UCSD-AML1 (cell line): ENCODE measurements around the gene PRPF6.
"Not testable (repeated sequence)": the region's sequence is repeated elsewhere in the genome, so short reads cannot be mapped to it uniquely, and the experiment has no call there.

ENCODE experiments used
- DNase-seq: peaks from one replicate; lab custom pipeline; 2025; ENCODE audit not compliant: unreplicated experiment; lab: John Stamatoyannopoulos, UW

The PRPF6 gene

GRCh38 chr20:63959699-63960075, 21.2 kb upstream of the PRPF6 start:
- no peak for DNase-seq

GRCh38 chr20:63960654-63961621, 20.0 kb upstream of the PRPF6 start:
- not testable (repeated sequence) for DNase-seq

GRCh38 chr20:63961664-63962425, 19.1 kb upstream of the PRPF6 start:
- DNase-seq: no peak

- no peak for DNase-seq
Measured at GRCh38 chr20:63962426-63963347, 18.2 kb upstream of the PRPF6 start.

- no peak for DNase-seq
Measured at GRCh38 chr20:63963348-63963741, 17.6 kb upstream of the PRPF6 start.

GRCh38 chr20:63963784-63964301, 17.1 kb upstream of the PRPF6 start:
- DNase-seq: no peak

DNA sequence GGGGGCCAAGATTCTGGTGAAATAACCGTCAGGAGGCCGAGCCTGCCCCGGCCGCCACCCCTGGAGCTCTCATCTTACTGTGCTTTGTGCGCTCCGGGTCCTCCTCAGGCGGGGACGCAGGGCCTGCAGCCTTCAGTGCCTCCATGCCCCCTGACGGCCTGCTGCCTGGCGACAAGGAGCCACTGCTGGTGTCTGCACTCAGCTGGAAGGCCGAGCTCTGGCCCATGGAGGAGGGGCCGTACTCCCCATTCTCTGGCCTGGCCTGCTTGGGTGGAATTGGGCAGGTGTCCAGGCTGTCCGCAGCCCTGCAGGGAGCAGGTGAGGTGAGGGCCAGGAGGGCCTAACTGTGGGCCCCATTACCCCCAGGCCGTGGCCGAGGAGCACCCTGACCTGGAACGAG, 16.5 kb upstream of the PRPF6 start:
- DNase-seq: no peak

DNA sequence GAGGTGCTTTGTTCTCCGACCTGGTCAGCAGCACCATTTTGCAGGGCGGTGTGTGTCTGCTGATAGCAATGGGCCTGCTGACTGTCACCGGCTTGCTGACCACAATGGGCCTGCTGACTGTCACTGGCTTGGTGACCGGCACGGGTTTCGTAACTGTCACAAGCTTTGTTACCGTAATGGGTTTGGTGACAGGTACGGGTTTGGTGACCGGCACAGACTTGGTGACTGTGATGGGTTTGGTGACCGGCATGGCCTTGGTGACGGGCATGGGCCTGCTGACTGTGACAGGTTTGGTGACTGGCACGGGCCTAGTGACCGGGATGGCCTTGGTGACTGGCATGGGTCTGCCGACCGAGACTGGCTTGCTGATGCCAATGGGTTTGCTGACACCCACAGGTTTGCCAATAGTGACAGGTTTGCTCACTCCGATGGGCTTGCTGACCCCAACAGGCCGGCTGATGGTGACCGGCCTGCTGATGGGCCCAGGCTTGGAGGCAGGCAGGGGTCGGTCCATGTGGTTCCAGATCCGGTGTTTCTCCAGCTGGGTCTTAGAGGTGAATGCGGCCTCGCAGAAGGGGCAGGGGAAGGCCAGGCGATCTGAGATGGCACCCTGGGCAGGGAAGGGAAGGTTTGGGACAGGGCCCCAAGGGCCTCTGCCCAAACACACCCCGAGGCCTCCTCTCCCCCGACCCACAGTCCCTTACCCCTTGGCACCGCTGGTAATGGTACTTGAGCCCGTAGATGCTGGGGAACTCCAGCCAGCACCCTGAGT, 14.6 kb upstream of the PRPF6 start:
- DNase-seq: no peak

DNA sequence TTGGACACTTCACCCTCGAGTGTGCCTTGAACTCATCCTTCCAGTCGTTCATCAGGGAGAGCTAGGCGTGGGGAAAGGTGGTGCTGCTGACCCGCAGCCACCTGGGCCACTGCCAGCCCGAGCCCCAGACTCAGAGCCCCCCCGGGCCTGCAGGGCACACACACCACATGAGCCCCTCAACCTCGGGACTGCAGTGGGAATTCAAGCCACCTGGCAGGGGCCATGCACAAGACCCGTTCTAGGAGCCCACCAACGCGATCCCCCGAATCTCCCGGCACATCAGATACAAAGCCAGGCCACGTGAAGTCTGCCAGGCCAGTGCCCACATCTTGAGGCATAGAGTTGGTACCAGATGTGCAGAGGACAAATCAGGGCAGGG, 14.0 kb upstream of the PRPF6 start:
- no peak for DNase-seq

- DNase-seq: no peak
Measured at GRCh38 chr20:63967330-63968135, 13.4 kb upstream of the PRPF6 start.

- DNase-seq: no peak
Measured at GRCh38 chr20:63968136-63968927, 12.6 kb upstream of the PRPF6 start.

DNA sequence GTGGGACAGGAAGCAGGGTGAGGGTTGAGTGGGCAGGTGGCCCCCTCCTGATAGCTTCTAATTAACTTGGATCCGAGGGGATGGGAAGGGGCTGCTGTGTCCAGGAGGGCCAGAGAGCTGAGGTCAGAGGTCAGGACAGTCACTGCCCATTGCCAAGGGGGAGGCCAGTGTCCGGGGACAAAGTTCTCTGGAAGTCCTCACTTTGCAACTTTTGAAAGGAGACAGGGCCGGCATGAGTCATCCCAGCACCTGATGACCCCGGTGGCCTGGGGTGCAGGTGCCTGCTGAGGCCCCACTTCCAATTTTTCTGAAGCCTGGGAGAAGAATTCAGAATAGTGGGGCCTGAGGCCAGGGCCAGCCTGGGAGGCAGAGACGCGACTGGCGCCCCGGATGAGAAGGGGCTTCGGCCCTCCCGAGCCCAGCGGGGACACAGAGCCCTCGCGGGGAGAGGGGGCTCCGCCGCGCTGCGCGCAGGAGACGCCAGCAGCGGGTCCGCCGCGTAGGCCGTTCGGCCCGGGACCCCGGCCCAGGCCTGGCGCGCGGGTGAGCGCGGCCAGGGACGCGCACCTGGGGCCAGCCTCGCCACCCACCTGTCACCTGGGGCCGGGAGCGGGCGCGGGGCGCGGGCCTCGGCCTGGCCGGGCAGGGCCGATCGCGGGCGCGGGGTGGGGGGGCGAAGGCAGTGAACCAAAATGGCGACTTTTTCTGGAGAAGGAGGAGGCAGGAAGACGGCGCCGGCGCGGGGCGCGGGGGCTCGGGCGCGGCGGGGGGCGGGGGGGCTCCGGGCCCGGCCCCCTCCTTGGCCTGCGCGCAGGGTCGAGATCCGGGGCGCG, 11.8 kb upstream of the PRPF6 start:
- DNase-seq: no peak

GRCh38 chr20:63969838-63970713, 10.9 kb upstream of the PRPF6 start, which contains the start of gene ZNF512B:
Gene ZNF512B, minus strand, starts transcription at chr20:63969930. Its CDS starts 1,980 bp downstream, at chr20:63967950.
- peak; percentile 66 for DNase-seq

GRCh38 chr20:63970714-63971431, 10.1 kb upstream of the PRPF6 start:
- DNase-seq: no peak

DNA sequence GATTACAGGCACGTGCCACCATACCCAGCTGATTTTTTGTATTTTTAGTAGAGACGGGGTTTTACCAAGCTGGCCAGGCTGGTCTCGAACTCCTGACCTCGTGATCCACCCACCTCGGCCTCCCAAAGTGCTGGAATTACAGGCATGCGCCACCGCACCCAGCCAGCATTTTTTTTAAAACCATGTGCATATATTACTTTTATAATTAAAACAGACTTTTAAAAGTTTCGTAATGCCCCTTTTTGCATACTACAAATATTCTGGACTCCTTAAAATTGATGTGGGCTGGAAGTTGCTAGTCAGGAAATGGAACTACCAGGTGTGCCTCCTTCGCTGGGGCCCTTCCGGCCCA, 9.0 kb upstream of the PRPF6 start:
- not testable (repeated sequence) for DNase-seq
